HCT116 (cell line): ENCODE data around the gene SERPINH1. TPM values are rescaled to one million over a fixed set of nuclear protein-coding genes. Genes with fewer than 3 reads are reported as not detected.

Experiments
- ATAC-seq: fragments of 200-7000 bp; cut with Tn5 transposase; 2 replicates; pipeline ENCODE4 v1.9.1; 2020; ENCODE audit warnings: mild to moderate bottlenecking, moderate library complexity
- BruUV-seq: library from RNA; stranded (reverse); fragments of 400-500 nt; replicated peaks from 2 replicates; lab custom pipeline; 2021; lab: Mats Ljungman, UMichigan
- CTCF ChIA-PET: fragments of 300-600 bp; sonication (Branson Sonifier 250); formaldehyde crosslinking; loops from one replicate; lab custom pipeline; 2021; ENCODE audit warnings: antibody characterized with exemption; lab: Charles Lee
- POLR2A ChIA-PET: fragments of 300-600, 350-600 bp; sonication (Branson Sonifier 250); formaldehyde crosslinking; loops from one replicate; lab custom pipeline; 2021; ENCODE audit warnings: antibody characterized with exemption; lab: Charles Lee
- RAD21 ChIA-PET, 2 experiments: fragments of 300-600 bp; sonication (Branson Sonifier 250); formaldehyde crosslinking; loops; one replicate each; lab custom pipeline; 2023; ENCODE audit warnings: low total read pairs in 2 of 2; ENCODE audit not compliant: uncharacterized antibody in 2 of 2, unreplicated experiment in 2 of 2, low non-redundant PET in 1 of 2; lab: Charles Lee
- DNase-seq: peaks from one replicate; pipeline ENCODE4 v3.0.0-alpha.2; 2010; ENCODE audit warnings: low read depth, low spot score
- H2AFZ ChIP-seq: fragments of 200-600 bp; shearing (Covaris generic), sonication (generic); 2 replicates; pipeline ENCODE4 v1.6.1; 2017; ENCODE audit warnings: low read depth, mixed run types, mixed read lengths, antibody characterized with exemption, low read length; ENCODE audit not compliant: poor library complexity, severe bottlenecking
- H3K27ac ChIP-seq: 2 replicates; pipeline ENCODE4 v1.5.1; 2012; ENCODE audit warnings: low read depth, low read length
- H3K27me3 ChIP-seq: fragments of 200-600 bp; sonication (generic); 2 replicates; pipeline ENCODE4 v1.6.1; 2016; ENCODE audit warnings: mixed run types, low read length, mixed read lengths; ENCODE audit not compliant: insufficient read depth
- H3K36me3 ChIP-seq, 2 experiments: fragments of 200-500 bp in 1 of 2; fragments of 200-600 bp in 1 of 2; sonication (Bioruptor generic) in 1 of 2; sonication (generic) in 1 of 2; 2 replicates each; pipeline versions ENCODE4 v1.5.1 to v1.6.1; 2014 to 2016; ENCODE audit warnings: low read length in 2 of 2, inconsistent platforms in 1 of 2, mixed read lengths in 1 of 2, mixed run types in 1 of 2; ENCODE audit not compliant: insufficient read depth in 2 of 2, control insufficient read depth in 1 of 2
- H3K4me1 ChIP-seq, 2 experiments: fragments of 200-600 bp in 1 of 2; sonication (generic) in 1 of 2; 2 replicates each; pipeline versions ENCODE4 v1.5.1 to v1.6.1; 2012 to 2017; ENCODE audit warnings: low read length in 2 of 2, inconsistent platforms in 1 of 2, mild to moderate bottlenecking in 1 of 2, mixed read lengths in 1 of 2, mixed run types in 1 of 2, moderate library complexity in 1 of 2; ENCODE audit not compliant: insufficient read depth in 2 of 2, control insufficient read depth in 1 of 2
- H3K4me2 ChIP-seq: fragments of 200-600 bp; sonication (generic); 2 replicates; pipeline ENCODE4 v1.6.1; 2017; ENCODE audit warnings: mixed run types, low read length, mixed read lengths
- H3K4me3 ChIP-seq, 2 experiments: fragments of 200-600 bp in 1 of 2; sonication (generic) in 1 of 2; replicated peaks in 1 of 2; 2 replicates each; pipeline ENCODE4 v1.5.1; 2011 to 2016; ENCODE audit warnings: low read length in 2 of 2, control low read depth in 1 of 2, low read depth in 1 of 2, mild to moderate bottlenecking in 1 of 2, mixed read lengths in 1 of 2, mixed run types in 1 of 2
- H3K79me2 ChIP-seq: fragments of 200-600 bp; sonication (generic); 2 replicates; pipeline ENCODE4 v1.6.1; 2017; ENCODE audit warnings: mild to moderate bottlenecking, mixed run types, low read length, moderate library complexity, mixed read lengths; ENCODE audit not compliant: insufficient read depth
- H3K9ac ChIP-seq: fragments of 200-600 bp; sonication (generic); 2 replicates; pipeline ENCODE4 v1.6.1; 2016; ENCODE audit warnings: low read length, mixed read lengths
- H3K9me2 ChIP-seq: fragments of 200-600 bp; sonication (generic), shearing (Covaris generic); 2 replicates; pipeline ENCODE4 v1.6.1; 2017; ENCODE audit warnings: mixed run types, mild to moderate bottlenecking, moderate library complexity; ENCODE audit not compliant: insufficient read depth
- H3K9me3 ChIP-seq, 2 experiments: fragments of 200-500 bp in 1 of 2; fragments of 200-600 bp in 1 of 2; sonication (Bioruptor generic) in 1 of 2; sonication (generic) in 1 of 2; 2 replicates each; pipeline ENCODE4 v1.6.1; 2014 to 2017; ENCODE audit warnings: low read length in 2 of 2, mixed read lengths in 2 of 2, inconsistent platforms in 1 of 2, low read depth in 1 of 2, mild to moderate bottlenecking in 1 of 2, mixed run types in 1 of 2, moderate library complexity in 1 of 2; ENCODE audit not compliant: control insufficient read depth in 1 of 2, insufficient read depth in 1 of 2
- H4K20me1 ChIP-seq: fragments of 200-600 bp; sonication (generic), shearing (Covaris generic); 2 replicates; pipeline ENCODE4 v1.6.1; 2017; ENCODE audit warnings: mixed run types, mild to moderate bottlenecking, moderate library complexity; ENCODE audit not compliant: insufficient read depth
- ATF3 ChIP-seq: IDR thresholded peaks from 2 replicates; pipeline ENCODE4 v1.6.1; 2012
- CEBPB ChIP-seq: IDR thresholded peaks from 2 replicates; pipeline ENCODE4 v1.6.1; 2012; ENCODE audit warnings: low read depth
- ELF1 ChIP-seq: IDR thresholded peaks from 2 replicates; pipeline ENCODE4 v1.6.1; 2012; ENCODE audit warnings: low read depth, borderline replicate concordance
- EZH2 ChIP-seq: fragments of 200-600 bp; sonication (generic); IDR thresholded peaks from 2 replicates; pipeline ENCODE4 v1.6.1; 2017; ENCODE audit warnings: antibody characterized with exemption, mixed run types
- EZH2phosphoT487 ChIP-seq: fragments of 200-600 bp; IDR thresholded peaks from 2 replicates; pipeline ENCODE4 v1.6.1; 2018; ENCODE audit warnings: antibody characterized with exemption, borderline replicate concordance
- MAX ChIP-seq: IDR thresholded peaks from 2 replicates; pipeline ENCODE4 v1.6.1; 2012
- TCF7L2 ChIP-seq: IDR thresholded peaks from 2 replicates; pipeline ENCODE4 v1.7.0; 2011; ENCODE audit warnings: borderline replicate concordance, inconsistent platforms; ENCODE audit not compliant: insufficient read depth, insufficient read length; ENCODE audit errors: extremely low read depth
- YY1 ChIP-seq: IDR thresholded peaks from 2 replicates; pipeline ENCODE4 v1.6.1; 2011; ENCODE audit warnings: low read length, low read depth, moderate library complexity, mild to moderate bottlenecking; ENCODE audit not compliant: insufficient replicate concordance; ENCODE audit errors: extremely low read depth
- ZBTB33 ChIP-seq: IDR thresholded peaks from 2 replicates; pipeline ENCODE4 v1.6.1; 2011; ENCODE audit warnings: mild to moderate bottlenecking, low read length, moderate library complexity; ENCODE audit not compliant: insufficient replicate concordance; ENCODE audit errors: extremely low read depth
- intact Hi-C: fragments of 100-400 bp; cut with micrococcal nuclease; formaldehyde crosslinking; loops from 2 replicates; pipeline ENCODE4 v1.10.0; 2022
- total RNA-seq: library from RNA; stranded (reverse); gene quantifications from one replicate; pipeline ENCODE4 v1.2.1, GENCODE V29; 2021; ENCODE audit not compliant: unreplicated experiment

The SERPINH1 gene
- total RNA-seq, 1 experiment from 2014 or later: 84.9 TPM

- intact Hi-C loops: no loop called here
- no peak overlapping the region for H3K9ac ChIP-seq
- DNase-seq (no peak), ATAC-seq (no peak)
- TF ChIP-seq EZH2phosphoT487 (no peak), ELF1 (no peak), ZBTB33 (no peak), TCF7L2 (no peak), YY1 (no peak), ATF3 (no peak)
- H3K27me3 ChIP-seq: peaks cover 6% of the 10 kb centered on the region; the same call in 1 of the 2 replicates
- no peak overlapping the region for H3K4me3 ChIP-seq
- H3K36me3 ChIP-seq: no peaks in the 10 kb centered on the region
- no peaks in the 10 kb centered on the region for H3K9me3 ChIP-seq
- H3K27ac ChIP-seq: no peak overlapping the region
- CTCF ChIA-PET: interaction anchor here (1.8 kb wide), 1 partner anchor 17 kb away, joined by 4 read pairs; no protein-coding TSS in a partner anchor
- POLR2A ChIA-PET: no interaction called here
- RAD21 ChIA-PET: no interaction called here
- H4K20me1 ChIP-seq: no peaks in the 10 kb centered on the region
- H3K9me2 ChIP-seq: no peaks in the 10 kb centered on the region
- no peak overlapping the region for H2AFZ ChIP-seq
- H3K4me2 ChIP-seq: no peak overlapping the region
- no TSS peak for BruUV-seq
- H3K4me1 ChIP-seq: no peaks in the 10 kb centered on the region
- H3K79me2 ChIP-seq: no peaks in the 10 kb centered on the region
Measured at GRCh38 chr11:75591966-75592365, 29.9 kb downstream of the SERPINH1 start.

GRCh38 chr11:75592715-75593114 is 30.7 kb downstream of the SERPINH1 start:
- H3K4me2 ChIP-seq: no peak overlapping the region
- no peaks in the 10 kb centered on the region for H3K9me3 ChIP-seq
- CTCF ChIA-PET: no interaction called here
- peaks cover 6% of the 10 kb centered on the region; the same call in 1 of the 2 replicates for H3K27me3 ChIP-seq
- H3K27ac ChIP-seq: no peak overlapping the region
- BruUV-seq: no TSS peak
- RAD21 ChIA-PET: no interaction called here
- H3K9ac ChIP-seq: no peak overlapping the region
- TF ChIP-seq EZH2 (no peak), ZBTB33 (no peak), MAX (no peak), CEBPB (no peak)
- no peaks in the 10 kb centered on the region for H3K79me2 ChIP-seq
- no peaks in the 10 kb centered on the region for H3K4me1 ChIP-seq
- H3K36me3 ChIP-seq: no peaks in the 10 kb centered on the region
- POLR2A ChIA-PET: no interaction called here
- no peaks in the 10 kb centered on the region for H3K9me2 ChIP-seq
- no peak overlapping the region for H2AFZ ChIP-seq
- DNase-seq: no peak
- H4K20me1 ChIP-seq: no peaks in the 10 kb centered on the region
- no peak overlapping the region for H3K4me3 ChIP-seq
- intact Hi-C loops: no loop called here
- ATAC-seq: no peak
